Measurements from ENCODE around the gene BACE2. TPM values are rescaled to one million over a fixed set of nuclear protein-coding genes. Genes with fewer than 3 reads are reported as not detected.
"Not testable (repeated sequence)": the region's sequence is repeated elsewhere in the genome, so short reads cannot be mapped to it uniquely, and the experiment has no call there.

BACE2 gene
- total RNA-seq, 4 donors from 2014 or later, result 23.9 to 59.4 (median 36.6) TPM

- no peak for DNase-seq (ENCODE audit: low spot score in 2 of 2)
- 67% methylated on average over 3 of the region's 3 CpGs for WGBS
- no peak overlapping the region for H3K4me3 ChIP-seq
- H3K27ac ChIP-seq, result no peak overlapping the region
- H3K4me1 ChIP-seq, result no peaks in the 10 kb centered on the region
- peaks cover 13% of the 10 kb centered on the region for H3K36me3 ChIP-seq
- no peaks in the 10 kb centered on the region for H3K9me3 ChIP-seq
- TF ChIP-seq POLR2A (IDR thresholded peaks at IDR 0.05) (no peak), CTCF (IDR thresholded peaks at IDR 0.05) (no peak), EP300 (IDR thresholded peaks at IDR 0.05) (no peak), POLR2AphosphoS5 (IDR thresholded peaks at IDR 0.05) (no peak)
- H3K27me3 ChIP-seq, result no peaks in the 10 kb centered on the region
Observed at GRCh38 chr21:41235201-41235600, 67.2 kb downstream of the BACE2 start.

GRCh38 chr21:41236352-41236973 lies 68.5 kb downstream of the BACE2 start:
- Histone ChIP-seq H3K27me3 (no peaks in the 10 kb centered on the region), H3K9me3 (no peaks in the 10 kb centered on the region), H3K4me1 (no peaks in the 10 kb centered on the region), H3K36me3 (peaks cover 14% of the 10 kb centered on the region), H3K27ac (no peak overlapping the region), H3K4me3 (no peak overlapping the region)
- no peak for DNase-seq (ENCODE audit: low spot score in 2 of 2)
- TF ChIP-seq EP300 (IDR thresholded peaks at IDR 0.05) (no peak), POLR2A (IDR thresholded peaks at IDR 0.05) (no peak), CTCF (IDR thresholded peaks at IDR 0.05) (no peak), POLR2AphosphoS5 (IDR thresholded peaks at IDR 0.05) (no peak)
- WGBS, result 91% methylated on average over 16 of the region's 16 CpGs

- not testable (repeated sequence) for H3K4me1 ChIP-seq; H3K27me3 ChIP-seq; DNase-seq (ENCODE audit: low spot score in 2 of 2); H3K27ac ChIP-seq; H3K9me3 ChIP-seq; H3K4me3 ChIP-seq
- H3K36me3 ChIP-seq, result peaks cover 16% of the 10 kb centered on the region
- whole genome bisulfite sequencing, result 79% methylated on average over 10 of the region's 10 CpGs
Observed at GRCh38 chr21:41238081-41238796, 70.3 kb downstream of the BACE2 start.

DNA sequence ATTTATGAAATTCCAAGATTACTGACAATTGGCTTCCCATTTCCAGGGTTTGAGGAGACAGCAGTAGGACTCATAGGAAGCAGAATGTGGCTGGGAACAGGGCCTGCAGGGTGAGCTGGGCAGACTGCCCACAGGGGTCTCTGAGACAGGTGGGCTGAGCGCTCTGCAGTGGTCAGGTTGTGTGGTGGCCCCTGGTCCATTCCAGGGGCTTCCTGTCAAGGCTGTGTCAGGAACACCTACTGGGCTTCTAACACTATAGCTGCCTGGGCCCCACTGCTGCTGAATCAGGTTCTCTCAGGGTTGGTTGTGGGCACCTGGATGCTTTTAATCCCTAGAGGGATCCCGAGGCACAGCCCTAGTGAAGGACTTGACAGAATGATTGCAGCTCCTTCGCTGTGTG lies 72.1 kb downstream of the BACE2 start:
- Histone ChIP-seq H3K9me3 (no peaks in the 10 kb centered on the region), H3K4me3 (no peak overlapping the region), H3K27ac (no peak overlapping the region), H3K36me3 (peaks cover 20% of the 10 kb centered on the region), H3K27me3 (no peaks in the 10 kb centered on the region), H3K4me1 (no peaks in the 10 kb centered on the region)
- no peak for DNase-seq (ENCODE audit: low spot score in 2 of 2)
- 89% methylated on average over 3 of the region's 3 CpGs for WGBS
- no peak for TF ChIP-seq EP300 (IDR thresholded peaks at IDR 0.05)
- no peak for TF ChIP-seq CTCF (IDR thresholded peaks at IDR 0.05)
- TF ChIP-seq POLR2AphosphoS5 (IDR thresholded peaks at IDR 0.05), result no peak
- TF ChIP-seq POLR2A (IDR thresholded peaks at IDR 0.05), result no peak

DNA sequence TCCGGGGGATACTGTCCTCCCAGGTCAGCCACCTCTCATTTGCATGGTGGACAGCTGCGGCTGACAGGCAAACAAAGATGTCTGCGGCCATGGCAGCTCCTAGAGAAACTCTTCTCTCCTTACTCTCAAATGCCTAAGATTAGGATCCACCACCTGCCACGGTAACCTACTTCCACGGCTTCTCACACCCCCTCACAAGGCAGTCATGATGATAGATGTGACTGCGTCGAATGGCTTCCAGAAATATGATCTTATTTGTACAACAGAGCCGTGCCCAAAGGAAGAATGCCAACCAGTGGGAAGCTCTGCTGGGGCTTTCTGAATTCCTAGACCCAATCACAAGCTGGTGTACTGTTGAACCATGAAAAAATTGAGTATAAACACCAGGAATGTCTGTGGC lies 73.4 kb downstream of the BACE2 start:
- no peak overlapping the region for H3K4me3 ChIP-seq
- WGBS, result 72% methylated on average over 8 of the region's 8 CpGs
- H3K27me3 ChIP-seq, result no peaks in the 10 kb centered on the region
- no peak for DNase-seq (ENCODE audit: low spot score in 2 of 2)
- H3K9me3 ChIP-seq, result no peaks in the 10 kb centered on the region
- H3K27ac ChIP-seq, result no peak overlapping the region
- no peaks in the 10 kb centered on the region for H3K4me1 ChIP-seq
- TF ChIP-seq EP300 (IDR thresholded peaks at IDR 0.05), result no peak
- TF ChIP-seq POLR2AphosphoS5 (IDR thresholded peaks at IDR 0.05), result no peak
- no peak for TF ChIP-seq CTCF (IDR thresholded peaks at IDR 0.05)
- no peak for TF ChIP-seq POLR2A (IDR thresholded peaks at IDR 0.05)
- H3K36me3 ChIP-seq, result peaks cover 26% of the 10 kb centered on the region

All from suprapubic skin (tissue), 4 donors.